DMS79 (cell line): ENCODE measurements around the gene EEFSEC.

ENCODE experiments used
- DNase-seq: peaks from one replicate; lab custom pipeline; 2025; lab: John Stamatoyannopoulos, UW

The EEFSEC gene

DNA sequence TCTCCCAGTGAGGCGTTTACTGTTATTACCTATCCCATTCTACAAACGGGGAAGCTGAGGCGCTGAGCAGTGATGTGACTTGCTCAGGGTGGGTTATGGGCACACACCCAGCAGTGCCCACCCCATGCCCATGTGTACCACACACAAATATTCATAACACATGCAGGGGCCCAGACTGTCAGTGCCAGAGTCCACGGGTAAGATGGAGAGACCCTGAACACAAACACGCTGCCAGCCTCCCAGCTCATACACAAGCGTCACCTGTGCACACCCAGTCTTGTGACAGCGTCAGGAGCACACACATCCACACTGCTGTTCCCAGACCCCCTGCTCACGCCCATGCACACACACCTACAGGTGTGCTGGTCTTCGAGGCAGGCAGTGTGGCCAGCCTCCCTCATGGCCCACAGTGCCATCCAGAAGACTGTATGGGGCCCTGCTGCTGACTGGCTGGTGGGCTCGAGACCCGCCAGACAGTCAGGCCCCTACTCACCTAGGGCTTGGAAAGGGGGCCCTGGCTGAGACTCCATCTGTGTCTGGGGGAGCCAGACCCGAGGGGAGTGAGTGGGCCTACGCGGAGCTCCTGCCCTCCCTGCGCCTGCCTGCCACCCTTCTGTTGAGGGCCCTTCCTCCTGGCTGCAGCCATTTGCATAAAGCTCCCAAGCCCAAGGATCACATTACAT, 274.0 kb downstream of the EEFSEC start:
- DNase-seq: no peak

DNA sequence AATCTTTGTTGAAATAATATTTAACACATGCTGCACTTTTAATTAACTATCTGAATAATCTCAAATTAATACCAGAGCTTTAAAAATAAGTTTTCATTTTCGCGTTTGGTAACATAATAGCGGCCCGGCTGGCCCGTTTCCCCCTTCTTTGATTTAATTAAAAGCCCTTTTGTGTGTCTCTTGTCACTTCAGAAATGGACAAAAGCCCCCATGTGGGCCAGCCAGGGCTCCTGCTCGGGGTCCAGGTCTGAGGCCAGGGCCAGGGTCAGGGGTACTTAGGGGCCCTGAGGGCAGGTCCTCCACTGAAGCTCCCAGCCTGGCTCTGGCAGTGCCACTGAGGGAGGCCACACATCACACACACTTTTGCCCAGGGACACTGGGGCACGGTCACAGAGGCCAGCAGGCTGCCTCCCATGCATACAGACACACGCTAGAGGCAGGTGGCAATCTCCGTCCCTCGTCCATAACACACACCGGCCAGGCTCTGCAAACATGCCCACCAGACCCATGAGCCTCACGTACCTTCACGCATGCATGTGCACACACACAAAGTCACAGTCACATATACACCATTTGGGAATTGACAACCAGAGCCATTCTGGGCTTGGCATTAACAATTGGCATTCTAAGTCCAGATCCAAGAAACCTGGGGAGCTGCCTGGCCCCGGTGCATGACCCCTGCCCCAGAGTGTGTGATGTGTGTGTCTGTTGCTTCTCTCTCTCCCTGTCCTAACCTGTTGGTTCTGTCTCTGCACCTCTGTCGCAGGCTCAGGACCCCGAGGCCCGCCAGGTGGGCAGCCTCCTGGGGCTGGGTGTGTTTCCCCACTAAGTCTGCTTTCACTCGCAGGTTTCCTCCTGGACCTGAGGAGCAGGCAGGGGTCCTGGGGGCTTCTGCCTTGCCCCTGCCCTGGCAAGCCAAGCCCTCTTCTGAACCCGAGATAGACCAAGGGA, 274.9 kb downstream of the EEFSEC start:
- DNase-seq: no peak

DNA sequence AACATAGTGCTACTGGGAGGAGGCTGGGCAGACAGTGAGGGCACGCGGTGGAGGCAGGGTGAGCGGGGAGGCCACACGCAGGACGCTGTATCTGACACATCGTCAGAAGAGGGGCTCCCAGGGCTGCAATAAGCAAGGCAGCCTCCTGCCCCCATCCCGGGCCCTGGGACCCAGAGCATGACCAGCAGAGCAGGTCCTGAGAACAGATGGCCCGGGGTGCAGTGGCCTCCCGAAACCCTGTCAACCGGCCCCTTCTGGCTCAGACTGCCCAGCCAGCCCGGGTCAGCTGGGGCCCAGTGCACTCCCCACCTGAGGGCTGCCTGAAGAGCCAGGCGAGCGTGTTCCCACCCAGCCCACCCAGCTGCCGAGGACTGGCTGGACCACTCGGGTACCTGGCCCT, 276.0 kb downstream of the EEFSEC start:
- no peak for DNase-seq

DNA sequence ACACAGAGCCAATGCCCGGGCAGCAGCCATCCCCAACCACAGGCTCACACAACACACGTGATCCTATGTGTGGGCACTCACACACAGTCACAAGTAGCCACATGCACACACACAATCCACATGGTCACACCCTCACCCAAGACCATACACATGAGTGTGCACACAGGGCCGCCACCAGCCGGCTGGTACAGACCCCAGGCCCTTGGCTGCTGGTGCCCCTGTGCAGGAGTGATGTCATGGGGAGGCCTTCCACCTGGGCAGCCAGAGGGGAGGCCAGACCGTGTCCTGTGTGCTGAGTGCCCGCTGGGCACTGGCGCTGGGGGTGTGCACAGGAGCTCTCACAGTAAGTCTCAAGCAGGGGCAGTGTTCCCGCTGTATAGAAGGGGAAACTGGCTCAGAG, 276.5 kb downstream of the EEFSEC start:
- no peak for DNase-seq

DNA sequence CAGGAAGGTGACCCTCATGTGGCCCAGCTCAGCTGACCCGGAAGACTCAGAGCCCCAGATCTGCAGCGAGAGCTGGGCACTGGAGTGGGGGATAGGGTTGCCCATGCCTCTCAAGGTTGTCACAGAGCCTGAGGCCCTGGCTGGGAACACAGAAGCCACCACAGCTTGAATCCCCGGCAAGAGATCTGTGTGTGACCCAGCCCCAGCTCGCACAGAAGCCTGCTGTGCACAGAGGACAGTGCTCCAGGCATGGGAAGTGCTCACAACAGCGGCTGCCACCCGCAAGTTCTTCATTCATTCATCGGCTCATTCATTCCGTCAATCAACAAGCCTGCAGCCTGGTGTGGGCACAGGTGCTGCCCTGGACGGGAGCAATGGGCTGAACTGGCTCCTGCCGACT, 277.0 kb downstream of the EEFSEC start:
- no peak for DNase-seq

DNA sequence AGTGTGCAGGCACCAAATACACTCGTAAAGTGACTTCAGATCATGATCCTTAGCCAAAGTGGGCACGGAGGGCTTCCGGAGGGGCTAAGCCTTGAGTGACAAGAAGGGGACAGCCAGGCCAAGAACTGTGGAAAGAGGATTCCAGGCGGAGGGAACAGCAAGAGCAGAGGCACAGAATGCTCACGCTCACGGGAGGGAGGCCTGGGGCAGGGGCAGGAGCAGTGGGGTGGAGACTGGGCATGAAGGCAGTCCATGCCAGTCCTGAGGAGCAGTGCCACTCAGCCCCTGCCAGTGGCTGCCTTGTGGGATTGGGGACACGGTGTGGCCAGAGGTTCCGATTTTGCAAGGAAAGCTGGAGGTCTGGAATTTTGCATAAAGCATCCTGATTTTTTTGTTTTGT, 277.4 kb downstream of the EEFSEC start:
- DNase-seq: no peak

DNA sequence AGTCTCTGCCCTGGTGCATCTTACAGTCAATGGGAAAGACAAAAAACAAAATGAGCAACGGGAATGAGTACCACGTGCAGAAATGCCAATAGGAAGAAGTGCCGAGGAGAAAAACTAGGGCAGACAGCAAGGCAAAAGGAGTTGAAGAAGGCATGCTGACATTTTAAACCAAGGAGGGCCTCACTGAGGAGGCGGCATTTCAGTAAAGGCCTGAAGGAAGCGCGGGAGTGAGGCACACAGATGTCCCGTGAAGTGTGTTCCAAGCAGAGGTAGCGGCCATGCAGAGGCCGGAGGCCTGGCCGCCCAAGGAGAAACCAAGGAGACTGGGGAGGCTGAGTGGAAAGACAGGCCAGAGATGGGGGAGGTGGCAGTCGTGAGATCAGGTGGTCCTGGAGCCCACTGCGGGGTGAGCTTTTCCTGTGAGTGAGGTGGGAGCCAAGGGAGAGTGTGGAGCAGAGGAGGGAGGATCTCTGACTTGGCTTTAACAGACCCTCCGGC, 278.6 kb downstream of the EEFSEC start:
- DNase-seq: no peak

DNA sequence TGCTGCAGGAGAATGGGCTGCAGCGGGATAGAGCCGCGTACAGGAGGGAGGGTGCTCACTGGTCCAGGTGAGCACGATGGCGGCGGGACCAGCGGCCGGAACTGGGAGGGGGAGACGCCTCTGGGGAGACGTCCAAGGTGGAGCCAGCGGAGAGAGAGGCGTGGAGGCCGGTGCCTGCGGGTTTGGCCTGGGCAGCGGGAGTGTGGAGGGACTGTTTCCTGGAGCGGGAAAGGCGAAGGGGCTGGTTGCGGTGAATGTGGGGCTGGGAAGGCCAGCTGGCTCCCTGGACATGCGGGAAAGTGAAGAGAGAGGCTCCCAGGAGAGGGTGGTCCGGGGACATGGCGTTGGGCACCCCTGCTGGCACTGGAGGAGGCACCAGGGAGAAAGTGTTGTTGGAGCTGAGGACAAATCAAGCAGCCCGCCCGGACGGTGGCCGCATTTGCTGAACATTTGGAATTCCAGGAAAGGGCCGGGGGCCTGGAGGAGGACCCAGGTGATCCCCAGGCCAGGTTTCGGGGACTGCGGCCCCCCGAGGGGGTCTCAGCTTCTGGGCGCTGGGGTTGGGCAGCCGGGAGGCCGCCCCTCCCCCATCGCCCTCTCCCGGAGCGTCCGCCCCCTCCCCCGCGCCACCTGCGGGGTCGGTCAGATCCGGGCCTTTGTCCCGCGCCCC, 279.2 kb downstream of the EEFSEC start:
- DNase-seq: peak; percentile 13

DNA sequence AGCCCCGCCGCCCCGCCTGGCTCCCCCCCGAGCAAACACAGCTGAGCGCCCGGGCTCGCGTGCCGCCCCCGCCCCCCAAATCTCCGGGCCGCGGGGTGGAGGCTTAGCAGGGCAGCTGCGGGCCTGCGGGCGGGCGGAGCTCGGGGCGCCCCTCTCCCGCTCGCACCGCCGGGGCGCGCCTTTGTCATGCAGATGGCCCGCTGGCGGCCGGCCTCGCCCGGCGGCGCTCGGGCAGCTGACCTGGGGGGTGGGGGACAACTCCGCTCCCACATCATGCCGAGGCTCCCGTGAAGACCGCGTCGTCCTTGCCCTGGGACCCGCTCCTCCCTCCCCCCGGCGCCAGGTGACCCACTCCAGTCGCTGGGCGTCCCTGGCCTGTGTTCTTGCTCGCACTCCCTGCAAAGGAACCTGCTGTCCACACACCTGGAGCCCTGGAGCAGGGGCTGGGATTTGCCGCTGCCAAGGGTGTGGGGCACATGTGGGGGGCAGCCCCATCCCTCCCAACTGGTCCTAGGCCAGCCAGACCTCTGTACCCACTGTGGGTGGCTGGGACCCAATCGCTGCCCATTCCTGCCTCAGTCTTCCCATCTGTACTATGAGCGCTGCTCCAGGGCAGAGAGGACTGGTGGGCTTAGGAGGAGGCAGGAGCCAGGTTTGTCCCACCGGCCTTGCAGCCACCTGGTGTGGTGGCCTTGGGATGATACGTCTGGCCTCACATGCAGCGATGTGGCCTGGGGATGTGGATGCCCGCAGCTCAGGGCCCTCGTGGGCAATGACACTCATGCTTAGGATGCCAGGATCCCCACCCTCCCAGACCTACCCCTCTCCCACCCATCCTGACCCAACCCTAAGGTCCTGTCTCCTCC, 279.9 kb downstream of the EEFSEC start:
- DNase-seq: no peak

DNA sequence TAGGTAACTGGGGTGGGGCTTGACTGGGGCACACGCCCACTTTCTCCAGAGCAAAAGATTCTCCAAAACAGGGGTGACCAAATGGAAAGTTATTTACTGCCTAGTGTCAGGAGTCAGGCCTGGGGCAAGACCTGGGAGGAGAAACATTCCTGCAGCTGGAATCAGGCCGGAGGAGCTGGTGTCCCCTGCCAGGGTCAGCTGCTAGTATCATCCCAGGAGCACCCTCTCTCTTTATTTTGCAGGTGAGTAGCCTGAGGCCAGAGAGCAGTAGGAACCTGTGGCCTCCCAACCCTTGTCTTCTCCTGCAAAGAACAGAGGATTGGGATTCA, 280.5 kb downstream of the EEFSEC start:
- DNase-seq: no peak

DNA sequence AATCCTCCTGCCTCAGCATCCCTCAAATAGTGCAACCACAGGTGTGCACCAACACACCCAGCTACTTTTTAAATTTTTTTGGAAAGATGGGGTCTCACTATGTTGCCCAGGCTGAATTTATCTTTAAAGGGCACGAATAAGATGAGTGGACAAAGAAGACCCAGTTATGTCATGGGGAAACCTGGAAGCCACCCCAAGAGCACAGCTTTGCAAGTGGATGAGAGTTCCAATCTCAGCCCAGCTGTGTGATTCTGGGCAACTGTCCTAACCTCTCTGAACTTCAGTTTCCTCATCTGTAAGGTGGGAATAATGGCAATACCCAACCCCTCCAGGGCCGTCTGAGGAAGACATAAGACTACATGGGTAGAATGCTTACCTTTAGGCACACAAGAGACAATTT, 281.2 kb downstream of the EEFSEC start:
- DNase-seq: no peak

DNA sequence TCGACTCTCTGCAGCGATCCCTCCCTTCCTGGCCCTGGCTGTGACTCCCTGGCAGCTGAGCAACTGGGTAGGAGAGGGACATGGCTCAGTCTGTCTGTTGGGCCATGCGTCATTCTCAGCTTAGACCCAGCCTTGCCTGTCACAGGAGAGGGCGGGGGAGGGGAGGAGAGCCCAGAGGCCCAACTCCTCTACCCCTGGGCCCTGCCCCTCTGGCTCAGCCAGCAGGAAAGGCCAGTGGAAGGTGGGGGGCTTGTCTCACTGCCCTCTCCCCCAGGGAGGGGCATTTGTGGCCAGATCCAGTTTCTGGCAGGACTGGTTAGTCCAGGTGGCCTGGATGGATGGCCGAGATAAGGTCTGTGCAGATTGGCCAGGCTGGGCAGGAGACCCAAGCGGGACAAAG, 281.8 kb downstream of the EEFSEC start:
- DNase-seq: no peak

DNA sequence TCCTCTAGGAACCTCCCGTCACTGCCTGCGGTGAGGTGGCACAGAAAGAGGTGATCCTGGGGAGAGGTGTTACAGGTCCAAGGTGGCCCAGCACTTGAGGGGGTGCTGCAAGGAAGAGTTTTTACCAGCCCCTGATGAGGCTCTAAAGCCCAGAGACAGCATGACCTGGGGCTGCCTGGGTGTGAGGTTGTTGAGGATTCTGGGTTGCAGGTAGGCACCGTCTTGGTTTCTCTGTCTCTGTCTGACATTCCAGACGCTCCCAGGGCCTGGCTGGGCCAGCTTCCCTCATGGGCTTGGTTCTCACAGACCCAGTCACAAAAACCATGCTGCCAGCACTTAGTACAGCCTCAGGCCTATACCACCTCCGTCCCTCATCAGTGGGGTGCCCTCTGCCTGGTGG, 282.3 kb downstream of the EEFSEC start:
- DNase-seq: no peak

DNA sequence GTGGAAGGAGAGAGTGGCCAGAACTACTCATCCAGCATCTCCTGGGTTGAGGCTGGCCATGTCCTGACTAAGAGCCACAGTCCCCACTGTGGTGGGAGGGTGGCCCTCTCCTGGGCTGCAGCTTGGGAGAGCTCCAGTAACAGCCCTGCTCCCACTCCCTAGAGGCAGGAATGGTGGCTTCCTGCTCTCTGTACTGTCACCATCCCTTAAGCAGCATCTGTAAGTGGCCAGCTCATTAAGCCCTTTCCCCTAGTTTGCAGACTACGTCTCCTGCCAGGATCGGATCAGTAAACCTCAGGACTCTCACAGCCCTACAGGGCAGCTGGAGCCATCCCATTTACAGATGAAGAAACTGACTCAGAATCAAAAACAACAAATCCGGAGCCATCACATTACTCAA, 282.9 kb downstream of the EEFSEC start:
- DNase-seq: no peak

DNA sequence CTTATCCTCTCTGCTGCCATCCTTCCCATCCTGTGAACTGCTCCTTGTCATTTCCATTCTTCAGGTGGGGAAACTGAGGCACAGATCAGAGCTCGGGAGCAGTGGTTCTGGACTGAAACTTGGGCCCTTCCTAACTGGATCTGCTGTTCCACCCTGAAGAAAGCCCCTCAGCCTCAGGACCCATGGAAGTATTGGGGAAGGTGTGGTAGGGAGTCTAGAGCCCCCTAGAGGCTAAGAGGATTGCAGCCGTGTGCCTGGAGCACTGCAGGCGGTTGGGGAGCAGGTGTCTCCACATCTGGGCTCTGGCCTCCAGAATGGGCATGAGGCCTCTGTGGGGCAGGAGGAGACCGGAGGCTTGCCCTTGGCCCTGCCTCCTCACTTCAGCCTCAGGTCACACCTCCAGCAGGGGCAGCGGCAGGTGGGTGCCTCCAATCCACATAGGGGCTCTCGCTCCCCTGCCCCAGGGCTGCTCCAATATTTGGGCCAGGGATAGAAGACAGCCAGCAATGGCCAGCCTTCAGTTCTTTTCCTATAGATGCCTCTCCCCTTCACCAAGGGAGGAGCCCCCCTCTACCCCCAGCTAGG, 285.3 kb downstream of the EEFSEC start:
- no peak for DNase-seq

DNA sequence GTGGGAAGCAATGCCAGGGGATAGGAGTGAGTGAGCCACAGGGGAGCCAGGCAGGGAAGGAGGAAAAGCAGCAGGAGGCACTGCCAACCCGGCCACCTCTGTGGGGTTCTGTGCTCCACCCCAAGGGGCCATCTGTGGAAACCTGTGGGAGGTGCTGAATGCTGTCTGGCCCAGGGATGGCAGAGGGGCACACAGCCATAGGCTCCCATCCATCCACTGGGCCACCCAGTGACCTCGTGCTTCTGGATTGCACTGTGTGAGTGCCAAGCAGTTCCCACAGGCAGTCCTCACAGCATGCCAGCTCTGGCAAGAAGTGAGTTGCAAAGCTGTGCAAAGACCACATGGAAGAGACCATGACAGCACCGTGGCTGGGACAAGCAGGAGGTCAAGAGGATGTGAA, 285.9 kb downstream of the EEFSEC start:
- DNase-seq: no peak

DNA sequence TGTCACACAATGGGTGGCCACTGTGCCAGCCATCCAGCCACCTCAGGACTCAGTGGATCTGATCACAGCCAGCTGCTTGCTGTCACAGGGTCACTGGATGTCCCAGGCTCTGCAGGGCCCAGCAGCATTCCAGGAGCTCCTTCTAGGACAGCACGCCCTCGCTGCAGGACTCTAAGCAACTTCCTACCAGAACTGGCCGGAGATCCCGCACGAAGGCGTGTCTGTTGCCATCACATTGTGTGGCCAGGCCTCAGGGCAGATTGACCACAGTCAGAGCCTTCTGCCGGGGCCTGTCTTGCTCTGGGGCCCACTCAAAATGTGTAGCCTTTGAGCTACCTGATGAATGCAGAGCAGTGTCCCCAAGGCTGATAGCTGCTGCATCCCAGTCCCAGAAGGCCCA, 288.8 kb downstream of the EEFSEC start:
- DNase-seq: no peak

DNA sequence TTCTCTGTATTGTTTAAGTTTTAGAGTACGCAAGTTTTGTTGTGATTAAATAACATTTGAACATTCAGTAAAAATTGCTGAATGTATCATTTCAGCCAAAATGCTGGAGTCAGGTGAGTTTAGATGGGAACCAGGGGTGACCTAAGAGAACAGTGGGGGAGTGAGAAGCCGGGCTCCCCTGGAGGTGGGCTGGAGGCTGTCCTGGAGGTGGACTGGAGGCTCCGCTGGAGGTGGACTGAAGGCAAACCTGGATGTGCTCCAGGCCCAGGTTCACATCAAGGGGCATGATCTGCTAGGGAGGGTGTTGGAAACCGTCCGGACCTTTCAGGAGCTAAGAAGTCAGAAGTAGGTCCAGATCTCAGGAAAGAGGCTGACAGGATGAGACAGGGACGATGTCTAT, 289.7 kb downstream of the EEFSEC start:
- DNase-seq: no peak

DNA sequence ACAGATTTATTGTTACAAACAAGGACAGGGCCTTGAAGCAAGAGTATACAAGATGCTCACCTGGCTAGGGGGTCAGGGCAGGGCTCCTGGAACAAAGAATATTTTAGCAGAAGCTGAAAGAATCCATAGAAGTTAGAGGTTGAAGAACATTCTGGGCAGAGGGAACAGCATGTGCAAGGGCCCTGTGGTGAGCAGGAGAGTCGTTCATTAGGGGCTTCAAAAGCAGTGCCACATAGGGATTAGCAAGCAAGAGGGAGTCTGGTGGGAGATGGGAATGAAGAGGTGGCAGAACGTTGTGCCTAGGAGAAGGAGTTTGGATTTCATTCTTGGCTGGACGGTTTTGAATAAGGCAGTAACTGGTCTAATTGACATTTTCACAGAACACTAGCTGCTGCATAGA, 290.5 kb downstream of the EEFSEC start:
- no peak for DNase-seq

DNA sequence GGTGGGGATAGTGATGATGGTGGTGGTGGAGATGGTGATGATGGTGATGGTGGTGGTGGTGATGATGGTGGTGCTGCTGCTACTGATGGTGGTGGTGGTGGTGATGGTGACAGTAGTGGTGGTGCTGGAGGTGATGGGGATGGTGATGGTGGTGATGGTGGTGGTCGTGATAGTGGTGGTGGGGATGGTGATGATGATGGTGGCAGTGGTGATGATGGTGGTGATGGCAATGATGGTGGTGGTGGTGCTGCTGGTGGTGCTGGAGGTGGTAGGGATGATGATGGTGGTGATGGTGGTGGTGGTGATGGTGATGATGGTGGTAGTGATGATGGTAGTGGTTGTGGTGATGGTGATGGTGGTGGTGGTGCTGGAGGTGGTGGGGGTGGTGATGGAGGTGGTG, 292.1 kb downstream of the EEFSEC start:
- no peak for DNase-seq

DNA sequence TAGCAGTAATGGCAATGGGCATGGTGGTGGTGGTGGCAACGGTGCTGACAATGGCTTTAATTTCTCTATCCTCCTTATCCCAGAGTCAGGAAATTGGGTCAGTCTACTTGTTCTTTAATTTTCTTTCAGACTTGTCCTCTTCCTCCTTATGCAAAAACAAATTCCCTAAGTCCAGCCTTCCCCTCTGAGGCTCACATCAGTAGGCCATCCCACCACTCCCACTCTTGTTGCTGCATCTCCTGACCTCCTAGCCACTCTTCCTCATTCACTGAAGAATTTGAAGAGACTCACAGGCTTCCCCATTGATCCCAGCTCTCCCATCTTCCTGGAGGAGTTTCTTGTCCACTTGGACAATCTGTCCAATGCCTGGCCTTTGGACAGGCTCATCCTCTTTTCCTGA, 293.5 kb downstream of the EEFSEC start:
- DNase-seq: no peak
